CD4-positive, alpha-beta T cell (primary cell): ENCODE results near the gene MIX23. TPM values are rescaled to one million over a fixed set of nuclear protein-coding genes. Genes with fewer than 3 reads are reported as not detected.

Source experiments
- ATAC-seq: fragments of 200-7000 bp; cut with Tn5 transposase; one replicate; pipeline ENCODE4 v1.10.0; 2022; ENCODE audit warnings: mild to moderate bottlenecking; ENCODE audit not compliant: poor library complexity
- CTCF ChIA-PET: fragments of 350-600 bp; sonication (Branson Sonifier 250); formaldehyde crosslinking; loops from one replicate; lab custom pipeline; 2021; ENCODE audit warnings: antibody characterized with exemption, inconsistent platforms; lab: Charles Lee
- POLR2A ChIA-PET: fragments of 350-600 bp; sonication (Branson Sonifier 250); formaldehyde crosslinking; loops from one replicate; lab custom pipeline; 2021; ENCODE audit warnings: antibody characterized with exemption, inconsistent platforms; lab: Charles Lee
- DNase-seq, 14 experiments: peaks; one replicate each; pipeline ENCODE4 v3.0.0-alpha.2; 2013 to 2020; ENCODE audit warnings: mixed read lengths in 2 of 14
- H3K27ac ChIP-seq, 2 donors: one replicate each; pipeline versions ENCODE4 v1.5.1 to v1.7.0; 2013; ENCODE audit warnings: low read length in 2 of 2, low read depth in 1 of 2, mild to moderate bottlenecking in 1 of 2
- H3K27me3 ChIP-seq, 2 experiments: 1 replicate in 1 of 2; 2 replicates in 1 of 2; pipeline versions ENCODE4 v1.6.1 to v1.7.0; 2013; ENCODE audit warnings: low read length in 2 of 2, control low read depth in 1 of 2, mild to moderate bottlenecking in 1 of 2, moderate library complexity in 1 of 2; ENCODE audit not compliant: insufficient read depth in 2 of 2, control insufficient read depth in 1 of 2
- H3K36me3 ChIP-seq: one replicate; pipeline ENCODE4 v1.6.1; 2013; ENCODE audit warnings: low read length, control low read depth; ENCODE audit not compliant: insufficient read depth
- H3K4me1 ChIP-seq: one replicate; pipeline ENCODE4 v1.6.1; 2013; ENCODE audit warnings: low read length, control low read depth; ENCODE audit not compliant: insufficient read depth
- H3K4me3 ChIP-seq: one replicate; pipeline ENCODE4 v1.5.1; 2013; ENCODE audit warnings: mild to moderate bottlenecking, low read length, moderate library complexity
- H3K9me3 ChIP-seq, 2 experiments: 1 replicate in 1 of 2; 2 replicates in 1 of 2; pipeline versions ENCODE4 v1.6.1 to v1.7.0; 2013; ENCODE audit warnings: low read length in 2 of 2, mild to moderate bottlenecking in 2 of 2, control low read depth in 1 of 2, moderate library complexity in 1 of 2; ENCODE audit not compliant: control insufficient read depth in 1 of 2, insufficient read depth in 1 of 2
- H3K27ac Mint-ChIP-seq: one replicate; pipeline ENCODE4 v1.8.0; 2020; ENCODE audit warnings: mixed read lengths
- H3K27me3 Mint-ChIP-seq: one replicate; pipeline ENCODE4 v1.8.0; 2021; ENCODE audit warnings: mixed read lengths
- H3K36me3 Mint-ChIP-seq: one replicate; pipeline ENCODE4 v1.8.0; 2021; ENCODE audit warnings: low read depth, mixed read lengths
- H3K4me1 Mint-ChIP-seq: one replicate; pipeline ENCODE4 v1.8.0; 2021; ENCODE audit warnings: low read depth, mixed read lengths
- H3K4me3 Mint-ChIP-seq: one replicate; pipeline ENCODE4 v1.8.0; 2020; ENCODE audit warnings: mild to moderate bottlenecking, mixed read lengths
- H3K9me3 Mint-ChIP-seq: one replicate; pipeline ENCODE4 v1.8.0; 2020; ENCODE audit warnings: mixed read lengths
- intact Hi-C, 2 experiments: fragments of 100-400 bp; cut with DNase I in 1 of 2; cut with micrococcal nuclease in 1 of 2; formaldehyde crosslinking; loops; one replicate each; pipeline versions ENCODE4 v1.15.1 to v1.9.0; 2023 to 2025; cut with DNase I, micrococcal nuclease
- total RNA-seq, 174 experiments: library from RNA in 2 of 174; stranded (reverse) in 2 of 174; gene quantifications; one replicate each; pipeline ENCODE4 v1.2.3 and lab custom pipeline; 2021 to 2026
- TF ChIP-seq, protein P1 (sequence below): fragments of 200-600 bp; IDR thresholded peaks from one replicate; pipeline ENCODE4 v1.8.0; 2022; ENCODE audit warnings: antibody characterized with exemption, mild to moderate bottlenecking

The MIX23 gene
- total RNA-seq, 2 experiments from 2014 or later, result 12.4 to 17.5 TPM

DNA sequence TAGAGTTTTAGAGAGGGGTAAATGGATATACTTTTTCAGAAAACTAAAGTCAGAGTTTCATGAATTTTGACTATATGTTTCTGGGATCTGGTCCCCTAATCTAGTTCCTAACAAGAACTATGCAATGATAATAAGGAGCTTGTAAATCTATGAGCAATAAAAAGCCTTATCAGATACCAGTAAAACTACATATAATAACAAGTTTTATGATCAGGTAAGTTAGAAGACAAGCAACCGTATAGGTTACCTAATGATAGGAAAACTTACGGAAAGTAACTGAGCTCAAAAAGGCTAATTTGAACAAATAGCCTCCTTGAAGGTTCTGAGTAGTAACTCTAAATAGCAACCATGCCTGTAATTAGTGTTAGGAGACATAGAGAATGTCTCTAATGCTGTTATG is 21.0 kb downstream of the MIX23 start:
- DNase-seq (no peak), ATAC-seq (no peak)
- ChIA-PET CTCF (interaction anchor here (0.9 kb wide), 1 partner anchor 55 kb away, joined by 3 read pairs; no protein-coding TSS in a partner anchor), POLR2A (no interaction called here)
- Histone ChIP-seq H3K36me3 (peaks cover 56% of the 10 kb centered on the region), H3K27ac (no peak overlapping the region), H3K9me3 (no peaks in the 10 kb centered on the region), H3K4me1 (no peaks in the 10 kb centered on the region), H3K4me3 (no peak overlapping the region), H3K27me3 (no peaks in the 10 kb centered on the region)
- H3K4me3 Mint-ChIP-seq, result no peak overlapping the region
- TF ChIP-seq, protein P1, sequence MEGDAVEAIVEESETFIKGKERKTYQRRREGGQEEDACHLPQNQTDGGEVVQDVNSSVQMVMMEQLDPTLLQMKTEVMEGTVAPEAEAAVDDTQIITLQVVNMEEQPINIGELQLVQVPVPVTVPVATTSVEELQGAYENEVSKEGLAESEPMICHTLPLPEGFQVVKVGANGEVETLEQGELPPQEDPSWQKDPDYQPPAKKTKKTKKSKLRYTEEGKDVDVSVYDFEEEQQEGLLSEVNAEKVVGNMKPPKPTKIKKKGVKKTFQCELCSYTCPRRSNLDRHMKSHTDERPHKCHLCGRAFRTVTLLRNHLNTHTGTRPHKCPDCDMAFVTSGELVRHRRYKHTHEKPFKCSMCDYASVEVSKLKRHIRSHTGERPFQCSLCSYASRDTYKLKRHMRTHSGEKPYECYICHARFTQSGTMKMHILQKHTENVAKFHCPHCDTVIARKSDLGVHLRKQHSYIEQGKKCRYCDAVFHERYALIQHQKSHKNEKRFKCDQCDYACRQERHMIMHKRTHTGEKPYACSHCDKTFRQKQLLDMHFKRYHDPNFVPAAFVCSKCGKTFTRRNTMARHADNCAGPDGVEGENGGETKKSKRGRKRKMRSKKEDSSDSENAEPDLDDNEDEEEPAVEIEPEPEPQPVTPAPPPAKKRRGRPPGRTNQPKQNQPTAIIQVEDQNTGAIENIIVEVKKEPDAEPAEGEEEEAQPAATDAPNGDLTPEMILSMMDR, result no peak
- H3K36me3 Mint-ChIP-seq, result peaks cover 73% of the 10 kb centered on the region
- no peaks in the 10 kb centered on the region for H3K27me3 Mint-ChIP-seq
- intact Hi-C loops, result no loop called here
- no peaks in the 10 kb centered on the region for H3K9me3 Mint-ChIP-seq
- H3K27ac Mint-ChIP-seq, result no peak overlapping the region
- H3K4me1 Mint-ChIP-seq, result no peaks in the 10 kb centered on the region

DNA sequence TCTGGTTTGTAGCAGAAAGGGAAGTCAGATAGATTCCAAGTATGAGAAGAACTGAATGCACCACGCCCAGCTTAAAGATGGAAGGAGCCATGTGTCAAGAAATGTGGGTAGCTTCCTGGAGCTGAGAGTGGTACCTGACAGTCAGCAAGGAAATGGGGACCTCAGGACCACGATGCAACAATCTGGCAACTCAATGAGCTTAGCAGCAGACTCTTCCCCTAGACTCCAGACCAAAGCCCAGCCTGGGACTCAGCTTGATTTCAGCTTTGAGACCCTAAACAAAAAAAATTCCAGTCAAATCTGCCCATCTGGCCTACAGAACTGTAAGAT is 24.4 kb downstream of the MIX23 start:
- Histone ChIP-seq H3K36me3 (peaks cover 33% of the 10 kb centered on the region), H3K27ac (no peak overlapping the region), H3K4me3 (no peak overlapping the region), H3K4me1 (no peaks in the 10 kb centered on the region), H3K27me3 (no peaks in the 10 kb centered on the region), H3K9me3 (no peaks in the 10 kb centered on the region)
- no peak for ATAC-seq
- POLR2A ChIA-PET, result no interaction called here
- Mint-ChIP-seq H3K4me3 (no peak overlapping the region), H3K4me1 (no peaks in the 10 kb centered on the region), H3K36me3 (peaks cover 42% of the 10 kb centered on the region), H3K27me3 (no peaks in the 10 kb centered on the region), H3K27ac (no peak overlapping the region), H3K9me3 (no peaks in the 10 kb centered on the region)
- no peak for DNase-seq
- intact Hi-C loops, result loop anchor here in 1 of 2 experiments (5.0 kb wide), 1 partner anchor 256 kb away; no protein-coding TSS in a partner anchor
- TF ChIP-seq, protein P1, result no peak
- CTCF ChIA-PET, result no interaction called here

DNA sequence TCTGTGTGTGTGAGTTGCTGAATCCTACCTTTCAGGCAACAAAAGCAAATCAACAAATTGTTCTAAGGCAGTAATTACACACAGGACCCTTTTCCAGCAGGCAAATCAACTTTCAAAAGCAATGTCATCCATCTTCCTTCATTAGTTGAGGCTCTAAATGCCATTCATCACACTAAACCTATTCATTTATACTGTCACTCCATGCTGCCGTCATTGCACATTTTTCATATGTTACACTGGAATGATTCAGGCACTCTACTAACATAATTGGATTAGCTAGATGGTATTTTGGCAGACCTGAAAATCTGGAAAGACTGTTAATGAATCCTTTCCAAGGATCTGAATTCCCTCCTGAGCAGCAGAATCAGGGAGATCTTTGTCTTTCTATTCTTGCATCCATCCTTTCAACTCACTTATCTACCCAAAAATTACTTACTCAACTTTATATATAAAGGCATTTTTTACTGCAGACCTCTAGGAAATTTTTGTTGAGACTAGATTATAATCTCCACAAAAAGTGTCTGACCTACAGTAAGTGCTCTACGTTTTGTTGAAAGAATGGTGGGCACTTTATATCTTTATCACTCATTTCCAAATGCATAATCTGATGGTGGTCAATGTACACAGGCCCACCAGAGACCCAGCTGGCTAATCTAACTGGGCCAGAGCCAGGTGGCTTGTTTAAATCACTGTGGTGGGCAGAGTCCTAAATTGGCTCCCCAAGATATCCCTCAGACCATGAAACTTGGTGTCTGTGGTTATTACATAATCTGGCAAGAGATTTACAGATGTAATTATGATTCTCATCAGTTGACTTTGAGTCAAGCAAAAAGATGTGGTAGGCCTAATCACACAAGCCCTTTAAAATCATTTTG is 25.0 kb downstream of the MIX23 start:
- H3K27ac ChIP-seq, result no peak overlapping the region
- Mint-ChIP-seq H3K27me3 (no peaks in the 10 kb centered on the region), H3K4me3 (no peak overlapping the region), H3K27ac (no peak overlapping the region), H3K36me3 (peaks cover 36% of the 10 kb centered on the region), H3K4me1 (no peaks in the 10 kb centered on the region), H3K9me3 (no peaks in the 10 kb centered on the region)
- CTCF ChIA-PET, result no interaction called here
- TF ChIP-seq, protein P1, result no peak
- H3K4me3 ChIP-seq, result no peak overlapping the region
- ATAC-seq (no peak), DNase-seq (no peak)
- H3K4me1 ChIP-seq, result no peaks in the 10 kb centered on the region
- intact Hi-C loops, result loop anchor here (2.0 to 5.0 kb wide), 2 partner anchors 256 to 257 kb away; no protein-coding TSS in a partner anchor
- H3K36me3 ChIP-seq, result peaks cover 27% of the 10 kb centered on the region
- H3K9me3 ChIP-seq, result no peaks in the 10 kb centered on the region
- POLR2A ChIA-PET, result no interaction called here
- no peaks in the 10 kb centered on the region for H3K27me3 ChIP-seq
